ENCODE measurements around the gene UPK1A. TPM values are rescaled to one million over a fixed set of nuclear protein-coding genes. Genes with fewer than 3 reads are reported as not detected.

UPK1A gene
- total and polyA plus RNA-seq, 4 donors, result 0.54 to 1.5 TPM; not detected in 2

Other genes with a start within 250 kb of the UPK1A start
- gene FFAR2, start 218.3 kb upstream of the UPK1A start, total RNA-seq, result 1 to 10 TPM; 1.2 to 2.0 TPM
- gene FFAR2, start 218.3 kb upstream of the UPK1A start, polyA plus RNA-seq, result under 1 TPM in 1 of 2 donors, not detected in 1; 0.15 TPM
- gene KRTDAP, start 176.1 kb upstream of the UPK1A start, total RNA-seq, result not detected
- not detected for gene KRTDAP, start 176.1 kb upstream of the UPK1A start, polyA plus RNA-seq
- 10 to 100 TPM; 25.9 to 27.1 TPM for gene DMKN, start 152.9 kb upstream of the UPK1A start, total RNA-seq
- gene DMKN, start 152.9 kb upstream of the UPK1A start, polyA plus RNA-seq, result 10 to 100 TPM; 22.2 to 43.7 TPM
- gene SBSN, start 138.2 kb upstream of the UPK1A start, total RNA-seq, result not detected
- under 1 TPM in 1 of 2 donors, not detected in 1; 0.23 TPM for gene SBSN, start 138.2 kb upstream of the UPK1A start, polyA plus RNA-seq
- not detected for gene GAPDHS, start 133.1 kb upstream of the UPK1A start, total RNA-seq
- not detected for gene GAPDHS, start 133.1 kb upstream of the UPK1A start, polyA plus RNA-seq
- 10 to 100 TPM; 48.0 to 52.2 TPM for gene TMEM147, start 120.9 kb upstream of the UPK1A start, total RNA-seq
- 100 to 1,000 TPM in 1 of 2 donors, 10 to 100 TPM in 1; 86.0 to 123 TPM for gene TMEM147, start 120.9 kb upstream of the UPK1A start, polyA plus RNA-seq
- gene ATP4A, start 102.9 kb upstream of the UPK1A start, total RNA-seq, result not detected
- not detected for gene ATP4A, start 102.9 kb upstream of the UPK1A start, polyA plus RNA-seq
- gene PMIS2, start 80.3 kb upstream of the UPK1A start, total RNA-seq, result not detected
- gene PMIS2, start 80.3 kb upstream of the UPK1A start, polyA plus RNA-seq, result not detected
- gene HAUS5, start 53.8 kb upstream of the UPK1A start, total RNA-seq, result 10 to 100 TPM in 1 of 2 donors, 1 to 10 TPM in 1; 5.3 to 10.5 TPM
- gene HAUS5, start 53.8 kb upstream of the UPK1A start, polyA plus RNA-seq, result 10 to 100 TPM in 1 of 2 donors, 1 to 10 TPM in 1; 2.9 to 17.5 TPM
- 10 to 100 TPM; 53.7 to 62.0 TPM for gene RBM42, start 37.5 kb upstream of the UPK1A start, total RNA-seq
- gene RBM42, start 37.5 kb upstream of the UPK1A start, polyA plus RNA-seq, result 10 to 100 TPM; 41.8 to 66.8 TPM
- 1 to 10 TPM in 1 of 2 donors, under 1 TPM in 1; 0.62 to 1.2 TPM for gene ETV2, start 24.8 kb upstream of the UPK1A start, total RNA-seq
- 1 to 10 TPM in 1 of 2 donors, under 1 TPM in 1; 0.46 to 1.9 TPM for gene ETV2, start 24.8 kb upstream of the UPK1A start, polyA plus RNA-seq
- gene COX6B1, start 18.2 kb upstream of the UPK1A start, total RNA-seq, result 100 to 1,000 TPM; 196 to 216 TPM
- gene COX6B1, start 18.2 kb upstream of the UPK1A start, polyA plus RNA-seq, result 100 to 1,000 TPM; 502 to 730 TPM
- gene ZBTB32, start 38.0 kb downstream of the UPK1A start, total RNA-seq, result under 1 TPM in 1 of 2 donors, not detected in 1; 0.19 TPM
- not detected for gene ZBTB32, start 38.0 kb downstream of the UPK1A start, polyA plus RNA-seq
- gene KMT2B, start 51.5 kb downstream of the UPK1A start, total RNA-seq, result 10 to 100 TPM; 33.6 to 37.9 TPM
- gene KMT2B, start 51.5 kb downstream of the UPK1A start, polyA plus RNA-seq, result 10 to 100 TPM in 1 of 2 donors, 1 to 10 TPM in 1; 6.4 to 43.3 TPM
- 10 to 100 TPM in 1 of 2 donors, 1 to 10 TPM in 1; 8.1 to 14.9 TPM for gene IGFLR1, start 75.9 kb downstream of the UPK1A start, total RNA-seq
- gene IGFLR1, start 75.9 kb downstream of the UPK1A start, polyA plus RNA-seq, result 10 to 100 TPM in 1 of 2 donors, 1 to 10 TPM in 1; 5.1 to 10.9 TPM
- gene U2AF1L4, start 78.9 kb downstream of the UPK1A start, total RNA-seq, result 10 to 100 TPM; 14.8 to 22.0 TPM
- 10 to 100 TPM; 24.7 to 70.4 TPM for gene U2AF1L4, start 78.9 kb downstream of the UPK1A start, polyA plus RNA-seq
- gene PSENEN, start 79.1 kb downstream of the UPK1A start, total RNA-seq, result 10 to 100 TPM; 32.9 to 37.0 TPM
- 10 to 100 TPM; 32.4 to 59.2 TPM for gene PSENEN, start 79.1 kb downstream of the UPK1A start, polyA plus RNA-seq
- 10 to 100 TPM; 10.6 to 13.3 TPM for gene LIN37, start 82.1 kb downstream of the UPK1A start, total RNA-seq
- gene LIN37, start 82.1 kb downstream of the UPK1A start, polyA plus RNA-seq, result 10 to 100 TPM; 13.1 to 91.2 TPM
- gene HSPB6, start 90.5 kb downstream of the UPK1A start, total RNA-seq, result 100 to 1,000 TPM; 148 to 152 TPM
- gene HSPB6, start 90.5 kb downstream of the UPK1A start, polyA plus RNA-seq, result 100 to 1,000 TPM in 1 of 2 donors, 10 to 100 TPM in 1; 73.9 to 131 TPM
- 10 to 100 TPM; 18.7 to 19.6 TPM for gene PROSER3, start 91.7 kb downstream of the UPK1A start, total RNA-seq
- 10 to 100 TPM in 1 of 2 donors, 1 to 10 TPM in 1; 4.1 to 18.7 TPM for gene PROSER3, start 91.7 kb downstream of the UPK1A start, polyA plus RNA-seq
- 10 to 100 TPM; 12.3 to 27.8 TPM for gene ARHGAP33, start 109.0 kb downstream of the UPK1A start, total RNA-seq
- gene ARHGAP33, start 109.0 kb downstream of the UPK1A start, polyA plus RNA-seq, result 10 to 100 TPM in 1 of 2 donors, 1 to 10 TPM in 1; 1.9 to 22.1 TPM
- gene PRODH2, start 146.3 kb downstream of the UPK1A start, total RNA-seq, result not detected
- not detected for gene PRODH2, start 146.3 kb downstream of the UPK1A start, polyA plus RNA-seq
- gene NPHS1, start 186.0 kb downstream of the UPK1A start, total RNA-seq, result not detected
- not detected for gene NPHS1, start 186.0 kb downstream of the UPK1A start, polyA plus RNA-seq
- gene KIRREL2, start 190.4 kb downstream of the UPK1A start, total RNA-seq, result not detected
- under 1 TPM; 0.08 to 0.50 TPM for gene KIRREL2, start 190.4 kb downstream of the UPK1A start, polyA plus RNA-seq
- gene APLP1, start 202.1 kb downstream of the UPK1A start, total RNA-seq, result 10 to 100 TPM; 12.9 to 13.5 TPM
- gene APLP1, start 202.1 kb downstream of the UPK1A start, polyA plus RNA-seq, result 10 to 100 TPM in 1 of 2 donors, 1 to 10 TPM in 1; 7.6 to 23.0 TPM
- 10 to 100 TPM; 18.9 to 19.4 TPM for gene NFKBID, start 234.0 kb downstream of the UPK1A start, total RNA-seq
- gene NFKBID, start 234.0 kb downstream of the UPK1A start, polyA plus RNA-seq, result 10 to 100 TPM in 1 of 2 donors, 1 to 10 TPM in 1; 2.9 to 10.4 TPM
- gene HCST, start 236.0 kb downstream of the UPK1A start, total RNA-seq, result 10 to 100 TPM; 18.7 TPM
- 10 to 100 TPM in 1 of 2 donors, 1 to 10 TPM in 1; 7.3 to 20.9 TPM for gene HCST, start 236.0 kb downstream of the UPK1A start, polyA plus RNA-seq
- gene TYROBP, start 241.8 kb downstream of the UPK1A start, total RNA-seq, result 100 to 1,000 TPM in 1 of 2 donors, 10 to 100 TPM in 1; 98.9 to 117 TPM
- gene TYROBP, start 241.8 kb downstream of the UPK1A start, polyA plus RNA-seq, result 100 to 1,000 TPM in 1 of 2 donors, 10 to 100 TPM in 1; 48.8 to 327 TPM

Data from aorta (tissue), 4 donors.